Transverse colon (tissue), 3 donors: ENCODE data around the gene MBD3L3.
"Not testable (repeated sequence)": the region's sequence is repeated elsewhere in the genome, so short reads cannot be mapped to it uniquely, and the experiment has no call there.

Experiments
- POLR2A ChIP-seq: fragments of 450-650 bp; IDR thresholded peaks from one replicate; pipeline ENCODE4 v1.6.1; 2016; ENCODE audit warnings: antibody characterized with exemption, mild to moderate bottlenecking, moderate library complexity
- TF ChIP-seq, protein P1 (sequence below), 5 experiments: fragments of 200-600 bp in 3 of 5; fragments of 450-650 bp in 2 of 5; sonication (generic) in 3 of 5; IDR thresholded peaks; 1 replicate in 2 of 5; 2 replicates in 3 of 5; pipeline ENCODE4 v1.5.1; 2016 to 2017; ENCODE audit warnings: antibody characterized with exemption in 5 of 5, inconsistent platforms in 3 of 5, mild to moderate bottlenecking in 2 of 5, moderate library complexity in 1 of 5

GRCh38 chr19:7028790-7029189 is 29.7 kb downstream of the MBD3L3 start:
- TF ChIP-seq, protein P1, sequence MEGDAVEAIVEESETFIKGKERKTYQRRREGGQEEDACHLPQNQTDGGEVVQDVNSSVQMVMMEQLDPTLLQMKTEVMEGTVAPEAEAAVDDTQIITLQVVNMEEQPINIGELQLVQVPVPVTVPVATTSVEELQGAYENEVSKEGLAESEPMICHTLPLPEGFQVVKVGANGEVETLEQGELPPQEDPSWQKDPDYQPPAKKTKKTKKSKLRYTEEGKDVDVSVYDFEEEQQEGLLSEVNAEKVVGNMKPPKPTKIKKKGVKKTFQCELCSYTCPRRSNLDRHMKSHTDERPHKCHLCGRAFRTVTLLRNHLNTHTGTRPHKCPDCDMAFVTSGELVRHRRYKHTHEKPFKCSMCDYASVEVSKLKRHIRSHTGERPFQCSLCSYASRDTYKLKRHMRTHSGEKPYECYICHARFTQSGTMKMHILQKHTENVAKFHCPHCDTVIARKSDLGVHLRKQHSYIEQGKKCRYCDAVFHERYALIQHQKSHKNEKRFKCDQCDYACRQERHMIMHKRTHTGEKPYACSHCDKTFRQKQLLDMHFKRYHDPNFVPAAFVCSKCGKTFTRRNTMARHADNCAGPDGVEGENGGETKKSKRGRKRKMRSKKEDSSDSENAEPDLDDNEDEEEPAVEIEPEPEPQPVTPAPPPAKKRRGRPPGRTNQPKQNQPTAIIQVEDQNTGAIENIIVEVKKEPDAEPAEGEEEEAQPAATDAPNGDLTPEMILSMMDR (IDR thresholded peaks at IDR 0.05) = not testable (repeated sequence)
- TF ChIP-seq POLR2A = not testable (repeated sequence)
